ENCODE measurements around the gene BNC1. TPM values are rescaled to one million over a fixed set of nuclear protein-coding genes. Genes with fewer than 3 reads are reported as not detected.

BNC1 gene
- total RNA-seq: not detected in 2 replicates
- 0.02 TPM for total RNA-seq (2013)
- not detected in 2 replicates for polyA plus RNA-seq
- polyA minus RNA-seq: not detected in 2 replicates

DNA sequence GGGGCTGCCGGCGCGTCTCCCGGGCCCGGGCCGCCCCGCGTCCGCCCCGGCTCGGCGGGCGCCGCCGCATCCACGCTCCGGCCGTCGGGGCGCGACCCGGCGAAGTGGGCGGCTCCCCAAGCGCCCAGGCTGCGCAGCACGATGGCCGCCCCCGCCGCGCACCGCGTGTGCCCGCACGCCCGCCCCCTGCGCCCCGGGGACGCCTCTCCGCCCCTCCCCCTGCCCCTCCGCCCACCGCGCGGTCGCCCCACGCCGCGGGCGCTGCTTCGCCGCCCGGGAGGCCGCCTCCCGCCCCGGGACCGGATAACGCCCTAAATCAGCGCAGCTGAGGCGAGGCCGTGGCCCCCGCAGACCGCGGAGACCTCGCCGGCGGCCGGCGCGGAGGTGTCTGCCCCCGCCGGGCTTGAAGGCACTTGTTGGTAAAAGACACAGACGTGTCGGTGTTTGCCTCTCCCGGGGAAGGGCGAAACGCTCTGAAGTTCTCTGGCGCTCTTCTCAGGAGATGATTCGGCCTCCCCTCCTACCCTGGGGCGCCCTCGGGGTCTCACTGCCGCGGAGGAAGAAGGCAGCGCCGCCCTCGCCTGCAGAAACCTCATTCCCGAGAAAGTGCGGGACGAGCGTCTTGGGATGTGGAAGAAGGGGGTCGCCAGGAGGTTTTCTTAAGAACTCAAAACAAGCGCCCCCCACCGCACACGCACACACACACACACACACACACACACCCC is at the start of gene BNC1:
Gene BNC1 (minus strand): TSS at position 106 of the 725 bp plus-strand sequence. CDS start 36 bp downstream, at position 70.
- Histone ChIP-seq H3K27me3 (replicated peaks in 1 of 4; ENCODE audit: control extremely low read depth in 1 of 4, control insufficient read depth in 3 of 4, insufficient read depth in 4 of 4, low read length in 3 of 4) (peaks cover 0 to 37% (median 27%) of the 10 kb centered on the region in 4 experiments), H3K27ac (ENCODE audit: low read length in 2 of 2) (no peak within 1 kb of the TSS), H4K20me1 (ENCODE audit: control insufficient read depth, insufficient read depth, low read length, poor library complexity, severe bottlenecking) (no peaks in the 10 kb centered on the region), H3K9ac (ENCODE audit: low read length) (no peak within 1 kb of the TSS), H3K9me3 (ENCODE audit: control extremely low read depth in 1 of 3, control insufficient read depth in 2 of 3, insufficient read depth in 1 of 3, low read length in 2 of 3) (peaks cover 0 to 6% (median 0%) of the 10 kb centered on the region in 3 donors), H3K4me2 (replicated peaks; ENCODE audit: low read depth, low read length, poor library complexity, severe bottlenecking) (peak within 1 kb of the TSS; percentile 62), H3K4me3 (ENCODE audit: control extremely low read depth in 1 of 5, extremely low read depth in 1 of 5, insufficient read depth in 1 of 5, low read depth in 2 of 5, low read length in 4 of 5) (no peak within 1 kb of the TSS), H3K36me3 (replicated peaks in 1 of 2; ENCODE audit: control extremely low read depth in 1 of 2, control insufficient read depth in 1 of 2, extremely low read depth in 1 of 2, insufficient read depth in 2 of 2, low read length in 1 of 2) (no peaks in the 10 kb centered on the region), H3K79me2 (ENCODE audit: control insufficient read depth, insufficient read depth, low read length) (no peaks in the 10 kb centered on the region), H2AFZ (ENCODE audit: insufficient read depth, low read depth, low read length, poor library complexity, severe bottlenecking) (peak within 1 kb of the TSS; percentile 33), H3K4me1 (ENCODE audit: control insufficient read depth in 2 of 2, insufficient read depth in 2 of 2, low read length in 2 of 2) (peaks cover 6 to 13% of the 10 kb centered on the region in 2 donors)
- WGBS (ENCODE audit: insufficient coverage): 7% methylated on average over 71 of the region's 93 CpGs
- no peak for ATAC-seq (ENCODE audit: low read depth)
- no peak for TF ChIP-seq EZH2 (IDR thresholded peaks at IDR 0.05; ENCODE audit: borderline replicate concordance, insufficient read depth, low read depth, low read length, poor library complexity, severe bottlenecking)
- TF ChIP-seq, protein P1, sequence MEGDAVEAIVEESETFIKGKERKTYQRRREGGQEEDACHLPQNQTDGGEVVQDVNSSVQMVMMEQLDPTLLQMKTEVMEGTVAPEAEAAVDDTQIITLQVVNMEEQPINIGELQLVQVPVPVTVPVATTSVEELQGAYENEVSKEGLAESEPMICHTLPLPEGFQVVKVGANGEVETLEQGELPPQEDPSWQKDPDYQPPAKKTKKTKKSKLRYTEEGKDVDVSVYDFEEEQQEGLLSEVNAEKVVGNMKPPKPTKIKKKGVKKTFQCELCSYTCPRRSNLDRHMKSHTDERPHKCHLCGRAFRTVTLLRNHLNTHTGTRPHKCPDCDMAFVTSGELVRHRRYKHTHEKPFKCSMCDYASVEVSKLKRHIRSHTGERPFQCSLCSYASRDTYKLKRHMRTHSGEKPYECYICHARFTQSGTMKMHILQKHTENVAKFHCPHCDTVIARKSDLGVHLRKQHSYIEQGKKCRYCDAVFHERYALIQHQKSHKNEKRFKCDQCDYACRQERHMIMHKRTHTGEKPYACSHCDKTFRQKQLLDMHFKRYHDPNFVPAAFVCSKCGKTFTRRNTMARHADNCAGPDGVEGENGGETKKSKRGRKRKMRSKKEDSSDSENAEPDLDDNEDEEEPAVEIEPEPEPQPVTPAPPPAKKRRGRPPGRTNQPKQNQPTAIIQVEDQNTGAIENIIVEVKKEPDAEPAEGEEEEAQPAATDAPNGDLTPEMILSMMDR (IDR thresholded peaks at IDR 0.05): no peak
- Mint-ChIP-seq H3K27me3 (peaks cover 58% of the 10 kb centered on the region), H3K27ac (no peak within 1 kb of the TSS), H3K4me1 (peaks cover 11% of the 10 kb centered on the region), H3K4me3 (peak within 1 kb of the TSS; percentile 39), H3K9me3 (ENCODE audit: insufficient read depth) (no peaks in the 10 kb centered on the region)
- DNase-seq: peak; percentile 4
- ChIA-PET CTCF (no interaction called here), POLR2A (no interaction called here)
- intact Hi-C loops (cut with micrococcal nuclease): no loop called here

DNA sequence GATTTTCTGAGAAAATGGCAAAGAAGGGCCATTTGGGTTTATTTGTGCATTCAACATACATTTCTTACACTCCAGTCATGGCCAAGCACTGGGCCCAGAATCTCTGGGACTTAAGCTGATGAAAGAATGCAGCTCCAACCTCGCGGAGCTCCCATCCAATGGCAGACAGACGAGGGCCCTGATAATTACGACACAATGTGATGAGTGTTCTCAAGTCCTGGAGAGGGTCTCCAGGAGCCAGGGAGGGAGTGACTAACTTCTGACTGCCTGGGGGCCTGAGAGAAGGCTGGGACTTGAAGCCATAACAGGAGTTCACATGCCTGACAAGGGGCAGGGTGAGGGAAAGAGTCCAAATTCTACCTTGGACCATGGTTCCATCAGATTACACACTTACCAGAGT is 42.6 kb upstream of the BNC1 start:
- no peak overlapping the region for H3K27ac Mint-ChIP-seq
- no peaks in the 10 kb centered on the region for H3K27me3 ChIP-seq (replicated peaks in 1 of 4; ENCODE audit: control extremely low read depth in 1 of 4, control insufficient read depth in 3 of 4, insufficient read depth in 4 of 4, low read length in 3 of 4)
- ATAC-seq (ENCODE audit: low read depth) (no peak), DNase-seq (no peak)
- ChIA-PET POLR2A (no interaction called here), CTCF (no interaction called here)
- H2AFZ ChIP-seq (ENCODE audit: insufficient read depth, low read depth, low read length, poor library complexity, severe bottlenecking): no peak overlapping the region
- H3K9me3 Mint-ChIP-seq (ENCODE audit: insufficient read depth): no peaks in the 10 kb centered on the region
- H3K9me3 ChIP-seq (ENCODE audit: control extremely low read depth in 1 of 3, control insufficient read depth in 2 of 3, insufficient read depth in 1 of 3, low read length in 2 of 3): no peaks in the 10 kb centered on the region
- 92% methylated on average over 4 of the region's 4 CpGs for WGBS (ENCODE audit: insufficient coverage)
- no peak overlapping the region for H3K9ac ChIP-seq (ENCODE audit: low read length)
- H3K27me3 Mint-ChIP-seq: no peaks in the 10 kb centered on the region
- intact Hi-C loops (cut with micrococcal nuclease): no loop called here
- no peak overlapping the region for H3K4me3 Mint-ChIP-seq
- no peak overlapping the region for H3K4me2 ChIP-seq (replicated peaks; ENCODE audit: low read depth, low read length, poor library complexity, severe bottlenecking)
- no peak overlapping the region for H3K4me3 ChIP-seq (ENCODE audit: control extremely low read depth in 1 of 5, extremely low read depth in 1 of 5, insufficient read depth in 1 of 5, low read depth in 2 of 5, low read length in 4 of 5)
- TF ChIP-seq EZH2 (IDR thresholded peaks at IDR 0.05; ENCODE audit: borderline replicate concordance, insufficient read depth, low read depth, low read length, poor library complexity, severe bottlenecking): no peak
- TF ChIP-seq, protein P1 (IDR thresholded peaks at IDR 0.05): no peak
- no peaks in the 10 kb centered on the region for H3K36me3 ChIP-seq (replicated peaks in 1 of 2; ENCODE audit: control extremely low read depth in 1 of 2, control insufficient read depth in 1 of 2, extremely low read depth in 1 of 2, insufficient read depth in 2 of 2, low read length in 1 of 2)
- no peaks in the 10 kb centered on the region for H3K4me1 Mint-ChIP-seq
- H3K79me2 ChIP-seq (ENCODE audit: control insufficient read depth, insufficient read depth, low read length): no peaks in the 10 kb centered on the region
- no peak overlapping the region for H3K27ac ChIP-seq (ENCODE audit: low read length in 2 of 2)
- no peaks in the 10 kb centered on the region for H3K4me1 ChIP-seq (ENCODE audit: control insufficient read depth in 2 of 2, insufficient read depth in 2 of 2, low read length in 2 of 2)
- H4K20me1 ChIP-seq (ENCODE audit: control insufficient read depth, insufficient read depth, low read length, poor library complexity, severe bottlenecking): no peaks in the 10 kb centered on the region
